HG02610 (cell line): ENCODE results near the gene C1QTNF3.
A peak's percentile ranks its signal among the peaks of the same experiment; 100 is the strongest.
"Not testable (repeated sequence)": the region's sequence is repeated elsewhere in the genome, so short reads cannot be mapped to it uniquely, and the experiment has no call there.

ENCODE experiments used
- ATAC-seq: cut with Tn5 transposase; IDR thresholded peaks from one replicate; pipeline ENCODE4 v1.9.1; 2021; ENCODE audit warnings: mild to moderate bottlenecking, moderate library complexity; ENCODE audit not compliant: unreplicated experiment

C1QTNF3 gene

GRCh38 chr5:34053133-34053532, 10.1 kb upstream of the C1QTNF3 start:
- no peak for ATAC-seq

GRCh38 chr5:34051374-34051980, 8.5 kb upstream of the C1QTNF3 start:
- no peak for ATAC-seq

GRCh38 chr5:34047774-34048572, 5.0 kb upstream of the C1QTNF3 start:
- ATAC-seq, result no peak

- ATAC-seq, result no peak
Observed at GRCh38 chr5:34047143-34047542, 4.1 kb upstream of the C1QTNF3 start.

- no peak for ATAC-seq
Observed at GRCh38 chr5:34045996-34046395, 3.0 kb upstream of the C1QTNF3 start.

GRCh38 chr5:34045023-34045422, 2.0 kb upstream of the C1QTNF3 start:
- no peak for ATAC-seq

- no peak for ATAC-seq
Observed at GRCh38 chr5:34042321-34042720, 692 bp downstream of the C1QTNF3 start.

- ATAC-seq, result peak; percentile 53
Observed at GRCh38 chr5:34041247-34041972, 1.6 kb downstream of the C1QTNF3 start.

- no peak for ATAC-seq
Observed at GRCh38 chr5:34040472-34040871, 2.5 kb downstream of the C1QTNF3 start.

- ATAC-seq, result no peak
Observed at GRCh38 chr5:34039398-34040157, 3.4 kb downstream of the C1QTNF3 start.

- ATAC-seq, result no peak
Observed at GRCh38 chr5:34038838-34039237, 4.2 kb downstream of the C1QTNF3 start.

- no peak for ATAC-seq
Observed at GRCh38 chr5:34038390-34038789, 4.6 kb downstream of the C1QTNF3 start.

GRCh38 chr5:34037726-34038125, 5.3 kb downstream of the C1QTNF3 start:
- ATAC-seq, result no peak

- no peak for ATAC-seq
Observed at GRCh38 chr5:34035756-34036155, 7.3 kb downstream of the C1QTNF3 start.

- no peak for ATAC-seq
Observed at GRCh38 chr5:34034534-34035327, 8.3 kb downstream of the C1QTNF3 start.

GRCh38 chr5:34031966-34032365, 11.0 kb downstream of the C1QTNF3 start:
- no peak for ATAC-seq

GRCh38 chr5:34031117-34031516, 11.9 kb downstream of the C1QTNF3 start:
- ATAC-seq, result no peak

GRCh38 chr5:34030585-34030984, 12.4 kb downstream of the C1QTNF3 start:
- not testable (repeated sequence) for ATAC-seq

GRCh38 chr5:34030048-34030447, 13.0 kb downstream of the C1QTNF3 start:
- no peak for ATAC-seq

- no peak for ATAC-seq
Observed at GRCh38 chr5:34028349-34028748, 14.7 kb downstream of the C1QTNF3 start.
